ENCODE measurements around the gene TROAP. TPM values are rescaled to one million over a fixed set of nuclear protein-coding genes. Genes with fewer than 3 reads are reported as not detected.
"Not testable (repeated sequence)": the region's sequence is repeated elsewhere in the genome, so short reads cannot be mapped to it uniquely, and the experiment has no call there.

Gene TROAP
- total RNA-seq, 3 donors from 2014 or later: 11.6 to 16.8 (median 13.7) TPM

- peaks cover 28% of the 10 kb centered on the region for H3K4me1 Mint-ChIP-seq (ENCODE audit: low read depth)
- ATAC-seq (no peak), DNase-seq (no peak)
- H3K4me3 Mint-ChIP-seq: no peak overlapping the region
- peaks cover 3% of the 10 kb centered on the region for H3K36me3 Mint-ChIP-seq (ENCODE audit: insufficient read depth)
- H3K9me3 Mint-ChIP-seq: no peaks in the 10 kb centered on the region
- H3K27me3 Mint-ChIP-seq (ENCODE audit: low read depth): no peaks in the 10 kb centered on the region
These were observed 47.5 kb downstream of the TROAP start for GRCh38 chr12:49370539-49370938.

- no peak overlapping the region for H3K4me3 Mint-ChIP-seq
- no peaks in the 10 kb centered on the region for H3K9me3 Mint-ChIP-seq
- peaks cover 5% of the 10 kb centered on the region for H3K4me1 Mint-ChIP-seq (ENCODE audit: low read depth)
- H3K36me3 Mint-ChIP-seq (ENCODE audit: insufficient read depth): peaks cover 3% of the 10 kb centered on the region
- H3K27me3 Mint-ChIP-seq (ENCODE audit: low read depth): no peaks in the 10 kb centered on the region
- ATAC-seq (no peak), DNase-seq (no peak)
These were observed 52.4 kb downstream of the TROAP start for GRCh38 chr12:49375406-49375805.

GRCh38 chr12:49377386-49377785 lies 54.3 kb downstream of the TROAP start:
- H3K4me3 Mint-ChIP-seq: no peak overlapping the region
- no peaks in the 10 kb centered on the region for H3K27me3 Mint-ChIP-seq (ENCODE audit: low read depth)
- ATAC-seq (no peak), DNase-seq (no peak)
- no peaks in the 10 kb centered on the region for H3K9me3 Mint-ChIP-seq
- peaks cover 2% of the 10 kb centered on the region for H3K36me3 Mint-ChIP-seq (ENCODE audit: insufficient read depth)
- no peaks in the 10 kb centered on the region for H3K4me1 Mint-ChIP-seq (ENCODE audit: low read depth)

- not testable (repeated sequence) for H3K4me3 Mint-ChIP-seq; DNase-seq; H3K4me1 Mint-ChIP-seq (ENCODE audit: low read depth); H3K27me3 Mint-ChIP-seq (ENCODE audit: low read depth); H3K9me3 Mint-ChIP-seq; H3K36me3 Mint-ChIP-seq (ENCODE audit: insufficient read depth); ATAC-seq
These were observed 57.1 kb downstream of the TROAP start for GRCh38 chr12:49380184-49380583.

Other genes starting within 250 kb of the TROAP start
- gene DHH, start 228.5 kb upstream of the TROAP start, total RNA-seq: under 1 TPM in 1 of 3 donors, not detected in 2; 0.11 TPM
- 10 to 100 TPM; 27.5 to 35.5 (median 28.8) TPM for gene LMBR1L, start 212.4 kb upstream of the TROAP start, total RNA-seq
- gene TUBA1B, start 191.9 kb upstream of the TROAP start, total RNA-seq: 1,000 to 10,000 TPM; 2,095 to 2,519 (median 2,182) TPM
- gene TUBA1A, start 134.2 kb upstream of the TROAP start, total RNA-seq: 10 to 100 TPM; 23.5 to 37.0 (median 24.7) TPM
- 100 to 1,000 TPM; 529 to 597 (median 572) TPM for gene TUBA1C, start 58.2 kb upstream of the TROAP start, total RNA-seq
- not detected for gene PRPH, start 28.1 kb upstream of the TROAP start, total RNA-seq
- gene C1QL4, start 13.9 kb downstream of the TROAP start, total RNA-seq: not detected
- gene DNAJC22, start 23.6 kb downstream of the TROAP start, total RNA-seq: under 1 TPM in 1 of 3 donors, not detected in 2; 0.11 TPM
- 1 to 10 TPM; 6.9 to 7.2 (median 7.0) TPM for gene SPATS2, start 44.2 kb downstream of the TROAP start, total RNA-seq
- 1 to 10 TPM; 1.6 to 4.0 (median 3.3) TPM for gene KCNH3, start 215.8 kb downstream of the TROAP start, total RNA-seq
- gene MCRS1, start 244.9 kb downstream of the TROAP start, total RNA-seq: 10 to 100 TPM; 83.9 to 98.7 (median 92.1) TPM